ENCODE results near the gene FHOD3. TPM values are rescaled to one million over a fixed set of nuclear protein-coding genes. Genes with fewer than 3 reads are reported as not detected.

The FHOD3 gene
- polyA plus RNA-seq, 1 donor: 42.9 TPM

- DNase-seq: peak; percentile 83
Measured at GRCh38 chr18:36296650-36297416, 680 bp upstream of the FHOD3 start.

- no peak for DNase-seq
Measured at GRCh38 chr18:36298126-36298741, 721 bp downstream of the FHOD3 start.

GRCh38 chr18:36299015-36299414 is 1.5 kb downstream of the FHOD3 start:
- DNase-seq: no peak

- DNase-seq: no peak
Measured at GRCh38 chr18:36300211-36300610, 2.7 kb downstream of the FHOD3 start.

- DNase-seq: no peak
Measured at GRCh38 chr18:36301884-36302283, 4.4 kb downstream of the FHOD3 start.

GRCh38 chr18:36302676-36303075 is 5.2 kb downstream of the FHOD3 start:
- DNase-seq: no peak

GRCh38 chr18:36303211-36303844 is 5.8 kb downstream of the FHOD3 start:
- no peak for DNase-seq

GRCh38 chr18:36304723-36305122 is 7.2 kb downstream of the FHOD3 start:
- DNase-seq: no peak

- DNase-seq: no peak
Measured at GRCh38 chr18:36305375-36305774, 7.9 kb downstream of the FHOD3 start.

GRCh38 chr18:36307513-36307912 is 10.0 kb downstream of the FHOD3 start:
- no peak for DNase-seq

- no peak for DNase-seq
Measured at GRCh38 chr18:36308711-36309435, 11.4 kb downstream of the FHOD3 start.

- DNase-seq: no peak
Measured at GRCh38 chr18:36309436-36310391, 12.2 kb downstream of the FHOD3 start.

GRCh38 chr18:36311026-36311570 is 13.6 kb downstream of the FHOD3 start:
- no peak for DNase-seq

GRCh38 chr18:36312806-36313395 is 15.4 kb downstream of the FHOD3 start:
- no peak for DNase-seq

GRCh38 chr18:36314098-36314497 is 16.6 kb downstream of the FHOD3 start:
- DNase-seq: no peak

GRCh38 chr18:36314754-36315153 is 17.2 kb downstream of the FHOD3 start:
- DNase-seq: no peak

GRCh38 chr18:36315736-36316135 is 18.2 kb downstream of the FHOD3 start:
- no peak for DNase-seq

- no peak for DNase-seq
Measured at GRCh38 chr18:36316246-36316645, 18.7 kb downstream of the FHOD3 start.

- no peak for DNase-seq
Measured at GRCh38 chr18:36321658-36322407, 24.3 kb downstream of the FHOD3 start.

- DNase-seq: no peak
Measured at GRCh38 chr18:36322408-36322728, 24.9 kb downstream of the FHOD3 start.

- no peak for DNase-seq
Measured at GRCh38 chr18:36322734-36323133, 25.2 kb downstream of the FHOD3 start.
